HG03457 (cell line): ENCODE measurements around the gene TMCO4.

Source experiments
- ATAC-seq: cut with Tn5 transposase; IDR thresholded peaks from one replicate; pipeline ENCODE4 v1.9.1; 2021; ENCODE audit warnings: moderate number of reproducible peaks; ENCODE audit not compliant: unreplicated experiment

TMCO4 gene

GRCh38 chr1:19776933-19777332 lies 22.8 kb downstream of the TMCO4 start:
- ATAC-seq = no peak

- no peak for ATAC-seq
These were observed 23.4 kb downstream of the TMCO4 start for GRCh38 chr1:19776287-19776686.

GRCh38 chr1:19775831-19776230 lies 23.9 kb downstream of the TMCO4 start:
- no peak for ATAC-seq

DNA sequence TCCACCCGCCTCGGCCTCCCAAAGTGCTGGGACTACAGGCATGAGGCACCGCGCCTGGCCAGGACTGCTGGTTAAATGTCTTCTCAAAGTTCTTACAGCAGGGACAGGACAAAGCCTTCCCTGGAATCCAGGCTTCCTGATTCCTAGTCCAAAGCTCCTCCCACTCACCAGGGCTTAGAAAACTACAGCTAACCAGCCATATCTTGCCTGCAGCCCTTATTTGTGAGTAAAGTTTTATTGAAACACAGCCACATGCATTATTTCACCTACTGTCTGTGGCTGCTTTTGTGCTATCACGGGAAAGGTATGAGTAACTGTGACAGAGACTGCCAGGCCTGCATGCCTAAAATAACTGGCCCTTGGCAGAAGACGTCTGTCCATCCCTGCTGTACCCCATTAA lies 24.4 kb downstream of the TMCO4 start:
- no peak for ATAC-seq

- ATAC-seq = no peak
These were observed 25.4 kb downstream of the TMCO4 start for GRCh38 chr1:19774180-19774785.

DNA sequence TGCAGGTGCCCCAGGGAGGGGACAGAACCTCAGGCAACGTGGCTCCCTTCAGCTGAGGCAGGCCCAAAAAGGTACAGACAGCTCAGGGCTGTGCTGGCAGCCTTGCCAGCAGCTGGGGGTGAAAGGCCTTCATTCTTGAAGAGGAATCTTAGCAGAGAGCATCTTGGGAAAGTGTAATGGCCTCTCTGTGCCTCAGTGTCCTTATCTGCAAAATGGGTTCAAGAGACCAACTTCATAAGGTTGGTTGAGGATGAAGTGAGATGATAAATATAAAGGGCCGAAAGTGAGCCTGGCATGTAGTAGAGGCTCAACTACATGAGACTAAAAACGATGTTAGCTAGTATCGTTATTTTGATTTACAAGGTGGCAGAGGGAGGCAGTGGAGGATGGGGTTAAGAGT lies 26.2 kb downstream of the TMCO4 start:
- ATAC-seq = no peak

GRCh38 chr1:19772053-19772452 lies 27.7 kb downstream of the TMCO4 start:
- ATAC-seq = no peak

GRCh38 chr1:19771350-19771749 lies 28.4 kb downstream of the TMCO4 start:
- no peak for ATAC-seq

DNA sequence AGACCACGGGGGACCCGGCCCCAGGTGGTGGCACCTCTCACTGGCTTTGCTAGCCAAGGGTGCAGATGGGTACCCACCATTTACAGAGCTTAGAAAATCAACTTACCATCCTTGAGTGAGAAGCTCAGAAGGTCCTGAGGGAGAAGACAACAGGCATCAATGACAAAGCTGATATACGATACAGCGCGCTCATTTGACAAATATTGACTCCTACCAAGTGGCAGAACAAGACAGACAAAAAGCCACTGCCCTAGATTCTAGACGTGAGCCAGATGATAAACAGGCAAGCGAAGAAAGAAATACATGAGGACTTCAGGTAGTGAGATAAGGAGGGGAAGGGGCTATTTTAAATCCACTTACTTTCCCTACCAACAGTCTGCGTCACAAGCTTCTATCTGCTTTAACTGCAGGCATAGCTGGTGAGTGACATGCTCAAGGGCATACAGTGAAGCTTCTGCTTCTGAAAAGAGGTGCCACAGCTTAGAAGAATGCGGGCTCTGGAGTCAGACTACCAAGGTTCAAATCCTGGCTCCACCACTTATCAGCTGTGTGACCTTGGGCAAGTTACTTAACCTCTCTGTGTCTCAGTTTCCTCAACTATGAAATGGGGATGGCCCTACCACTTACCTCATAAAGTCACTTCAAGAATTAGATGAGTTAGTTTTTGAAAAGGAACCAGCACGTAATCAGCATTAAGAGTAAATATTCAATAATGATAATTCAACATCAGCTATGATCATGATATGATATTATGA lies 29.1 kb downstream of the TMCO4 start:
- ATAC-seq = no peak

- ATAC-seq = no peak
These were observed 30.3 kb downstream of the TMCO4 start for GRCh38 chr1:19769211-19769932.

DNA sequence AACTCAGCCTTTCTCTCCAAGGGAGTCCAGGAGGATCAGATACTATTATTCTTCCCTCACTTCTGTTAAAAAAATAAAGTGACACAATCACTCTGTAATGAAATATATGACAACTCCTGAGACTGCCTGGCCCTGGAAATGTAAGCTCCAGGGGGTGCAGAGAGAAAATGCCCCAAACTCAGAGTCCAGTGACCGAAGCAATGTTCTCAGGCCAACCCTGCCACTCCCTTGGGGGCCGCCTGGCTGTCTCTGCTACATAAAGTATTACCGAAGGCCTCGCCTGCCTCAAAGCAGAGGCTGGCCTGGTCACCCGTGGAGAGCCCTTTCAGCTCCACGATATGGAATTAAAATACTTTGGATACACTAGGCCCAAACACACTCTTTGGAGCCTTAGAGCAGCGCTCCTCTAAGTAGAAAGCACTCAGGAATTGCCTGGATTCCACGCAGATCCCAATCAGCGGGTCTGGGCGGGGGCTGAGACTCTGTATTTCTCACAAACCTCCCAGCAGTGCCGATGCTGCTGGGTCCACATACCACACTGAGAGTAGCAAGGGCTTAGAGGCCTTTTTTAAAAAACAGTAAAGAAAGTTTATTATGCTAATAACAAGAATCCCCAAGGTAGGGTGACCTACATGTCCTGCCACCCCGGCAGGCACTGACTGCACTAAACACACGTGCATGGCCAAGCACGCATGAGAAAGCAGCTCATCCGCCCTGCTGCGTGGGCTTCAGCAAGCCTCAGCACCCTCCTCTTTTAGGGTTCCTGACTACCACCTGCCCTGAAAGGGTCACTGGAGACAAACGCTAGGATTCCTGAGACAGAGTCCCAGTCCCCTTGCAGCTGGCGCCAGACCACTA lies 31.1 kb downstream of the TMCO4 start:
- ATAC-seq = no peak

GRCh38 chr1:19765623-19766022 lies 34.1 kb downstream of the TMCO4 start:
- no peak for ATAC-seq

DNA sequence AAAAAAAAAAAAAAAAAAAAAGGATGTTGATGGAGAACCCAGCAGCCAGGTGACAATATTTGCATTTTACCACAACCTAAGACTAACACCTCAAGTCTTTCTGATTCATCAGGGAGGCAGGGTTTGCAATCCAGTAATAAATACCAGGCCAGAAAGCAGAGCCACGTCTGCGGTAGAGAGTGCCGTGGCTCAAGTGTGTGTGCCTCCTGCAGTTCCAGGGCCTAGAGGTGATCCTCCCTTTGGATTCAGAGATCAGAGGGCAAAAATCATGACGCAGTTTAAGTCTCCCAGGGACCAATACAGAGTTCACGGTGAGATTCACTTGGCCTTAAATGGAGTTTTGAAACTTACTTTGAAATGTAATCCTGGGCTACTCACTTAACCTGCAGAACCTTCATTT lies 34.9 kb downstream of the TMCO4 start:
- no peak for ATAC-seq

GRCh38 chr1:19762175-19762779 lies 37.4 kb downstream of the TMCO4 start:
- ATAC-seq = no peak

DNA sequence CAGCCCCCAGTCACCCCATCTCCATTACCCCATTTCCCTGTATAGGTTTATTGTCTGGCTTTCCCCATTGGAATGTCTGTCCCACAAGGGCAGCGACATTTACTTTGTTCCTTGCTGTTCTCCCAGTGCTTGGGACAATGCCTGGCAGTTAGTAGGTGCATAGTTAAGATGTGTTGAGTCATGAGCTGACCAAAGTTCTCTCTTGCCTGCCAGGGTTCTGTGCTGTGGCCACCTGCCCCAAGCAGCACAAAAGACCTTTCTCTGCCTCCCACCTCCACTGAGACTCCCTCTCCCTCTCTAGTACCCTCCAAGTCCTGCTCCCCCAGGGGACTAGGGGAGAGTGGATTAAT lies 40.0 kb downstream of the TMCO4 start:
- ATAC-seq = no peak

- no peak for ATAC-seq
These were observed 41.4 kb downstream of the TMCO4 start for GRCh38 chr1:19758227-19758830.

- ATAC-seq = no peak
These were observed 42.1 kb downstream of the TMCO4 start for GRCh38 chr1:19757641-19758040.

GRCh38 chr1:19756480-19756879 lies 43.2 kb downstream of the TMCO4 start:
- no peak for ATAC-seq

GRCh38 chr1:19754482-19754881 lies 45.2 kb downstream of the TMCO4 start:
- no peak for ATAC-seq

GRCh38 chr1:19752083-19752696 lies 47.5 kb downstream of the TMCO4 start:
- no peak for ATAC-seq
